ENCODE measurements around the gene UBIAD1.

UBIAD1 gene

GRCh38 chr1:11238311-11238710, 34.7 kb upstream of the UBIAD1 start:
- Mint-ChIP-seq H3K9me3 (no peaks in the 10 kb centered on the region), H3K4me3 (no peak overlapping the region), H3K27ac (no peak overlapping the region), H3K27me3 (ENCODE audit: low read depth, poor library complexity) (peaks cover 3% of the 10 kb centered on the region), H3K36me3 (ENCODE audit: low read depth) (peaks cover 54% of the 10 kb centered on the region), H3K4me1 (no peaks in the 10 kb centered on the region)
- no peak for DNase-seq
- no peak for TF ChIP-seq CTCF (IDR thresholded peaks at IDR 0.05)

GRCh38 chr1:11245248-11245647, 27.8 kb upstream of the UBIAD1 start:
- Mint-ChIP-seq H3K4me1 (no peaks in the 10 kb centered on the region), H3K4me3 (no peak overlapping the region), H3K27me3 (ENCODE audit: low read depth, poor library complexity) (no peaks in the 10 kb centered on the region), H3K9me3 (peaks cover under 1% of the 10 kb centered on the region), H3K36me3 (ENCODE audit: low read depth) (peaks cover 31% of the 10 kb centered on the region), H3K27ac (no peak overlapping the region)
- DNase-seq: no peak
- no peak for TF ChIP-seq CTCF (IDR thresholded peaks at IDR 0.05)

GRCh38 chr1:11245904-11246719, 26.9 kb upstream of the UBIAD1 start:
- peak overlapping the region; percentile 79 for H3K27ac Mint-ChIP-seq

DNA sequence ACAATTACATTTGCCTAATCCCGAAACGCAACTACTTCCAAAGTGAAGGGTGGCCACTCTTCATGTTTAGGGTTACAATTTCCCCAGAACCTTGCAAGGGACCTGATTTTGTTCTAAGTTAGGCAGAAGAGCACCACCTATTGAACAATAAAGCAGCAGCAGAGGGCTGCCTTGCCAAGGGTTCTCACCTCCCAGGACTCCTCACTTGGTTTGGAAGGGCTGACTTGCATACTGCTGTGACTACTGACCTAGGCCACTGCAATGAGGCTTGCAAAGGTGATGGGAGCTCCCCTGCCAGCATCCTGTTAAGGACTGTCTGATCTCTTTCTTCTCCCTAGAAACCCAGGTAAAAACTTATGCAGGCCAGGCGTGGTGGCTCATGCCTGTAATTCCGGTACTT, 24.8 kb upstream of the UBIAD1 start:
- H3K4me3 Mint-ChIP-seq: no peak overlapping the region
- no peak overlapping the region for H3K27ac Mint-ChIP-seq
- peaks cover 12% of the 10 kb centered on the region for H3K9me3 Mint-ChIP-seq
- no peak for DNase-seq
- H3K27me3 Mint-ChIP-seq (ENCODE audit: low read depth, poor library complexity): no peaks in the 10 kb centered on the region
- no peak for TF ChIP-seq CTCF (IDR thresholded peaks at IDR 0.05)
- peaks cover 48% of the 10 kb centered on the region for H3K36me3 Mint-ChIP-seq (ENCODE audit: low read depth)
- H3K4me1 Mint-ChIP-seq: no peaks in the 10 kb centered on the region

More at GRCh38 chr1:11245904-11246719, 26.9 kb upstream of the UBIAD1 start:
- Mint-ChIP-seq H3K36me3 (ENCODE audit: low read depth) (peaks cover 34% of the 10 kb centered on the region), H3K4me1 (no peaks in the 10 kb centered on the region), H3K9me3 (peaks cover 9% of the 10 kb centered on the region), H3K4me3 (no peak overlapping the region), H3K27me3 (ENCODE audit: low read depth, poor library complexity) (no peaks in the 10 kb centered on the region)
- no peak for TF ChIP-seq CTCF (IDR thresholded peaks at IDR 0.05)
- no peak for DNase-seq

- Mint-ChIP-seq H3K9me3 (peaks cover 12% of the 10 kb centered on the region), H3K27me3 (ENCODE audit: low read depth, poor library complexity) (no peaks in the 10 kb centered on the region), H3K36me3 (ENCODE audit: low read depth) (peaks cover 62% of the 10 kb centered on the region), H3K4me1 (no peaks in the 10 kb centered on the region), H3K4me3 (no peak overlapping the region), H3K27ac (no peak overlapping the region)
- TF ChIP-seq CTCF (IDR thresholded peaks at IDR 0.05): no peak
- DNase-seq: no peak
Measured at GRCh38 chr1:11252538-11252937, 20.5 kb upstream of the UBIAD1 start.

DNA sequence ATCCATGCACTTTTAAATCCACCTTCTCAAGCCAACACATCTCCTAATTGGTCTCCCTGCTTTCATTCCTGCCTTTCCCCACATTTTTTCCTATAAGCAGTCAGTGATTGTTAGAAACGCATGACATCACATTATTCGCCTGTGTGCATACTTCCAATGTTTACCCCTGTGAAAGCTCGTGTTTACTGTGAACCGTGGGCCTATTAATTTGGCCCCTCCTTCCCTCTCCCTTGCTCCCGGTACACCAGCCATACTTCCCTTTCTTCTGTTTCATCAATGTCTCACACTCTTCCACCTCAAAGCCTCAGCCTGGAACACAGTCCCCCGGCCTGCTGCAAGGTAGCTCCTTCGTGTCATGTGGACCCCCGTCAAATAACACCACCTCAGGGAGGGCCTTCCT, 19.8 kb upstream of the UBIAD1 start:
- no peak for DNase-seq
- no peaks in the 10 kb centered on the region for H3K27me3 Mint-ChIP-seq (ENCODE audit: low read depth, poor library complexity)
- H3K4me1 Mint-ChIP-seq: no peaks in the 10 kb centered on the region
- H3K9me3 Mint-ChIP-seq: peaks cover 12% of the 10 kb centered on the region
- peaks cover 67% of the 10 kb centered on the region for H3K36me3 Mint-ChIP-seq (ENCODE audit: low read depth)
- H3K4me3 Mint-ChIP-seq: no peak overlapping the region
- no peak for TF ChIP-seq CTCF (IDR thresholded peaks at IDR 0.05)
- no peak overlapping the region for H3K27ac Mint-ChIP-seq
